ENCODE data around the gene ETV5. TPM values are rescaled to one million over a fixed set of nuclear protein-coding genes. Genes with fewer than 3 reads are reported as not detected.

The ETV5 gene
- total RNA-seq, 4 donors from 2014 or later = 2.0 to 39.8 (median 13.8) TPM

DNA sequence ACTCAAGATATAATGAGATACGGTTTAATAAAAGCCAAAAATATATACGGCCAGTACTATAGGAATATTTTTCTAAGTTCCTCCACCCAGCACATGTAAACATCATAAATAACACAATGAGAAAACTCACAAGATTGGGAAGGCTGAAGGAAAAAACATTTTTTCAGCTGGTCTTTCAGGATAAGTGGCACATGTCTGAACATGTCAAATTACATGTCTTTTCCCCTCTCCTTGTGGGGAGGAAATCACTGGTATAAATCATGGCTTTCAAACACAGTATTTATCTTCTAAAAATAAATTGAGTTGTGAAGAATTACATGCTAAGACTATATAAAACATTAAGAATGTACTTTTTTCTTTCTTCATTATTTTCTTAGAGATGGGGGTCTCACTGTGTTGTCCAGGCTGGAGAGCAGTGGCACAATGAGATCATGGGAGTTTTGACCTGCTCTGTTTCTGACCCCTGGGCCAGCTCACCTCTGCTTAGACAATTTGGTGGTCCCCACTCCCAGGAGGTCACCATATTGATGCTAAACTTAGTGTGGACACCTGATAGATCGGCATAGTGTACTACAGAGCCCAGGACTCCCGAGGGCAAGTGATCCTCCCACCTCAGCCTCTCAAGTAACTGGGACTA, 32.8 kb downstream of the ETV5 start:
- intact Hi-C loops (cut with DNase I; ENCODE audit: low total_unique reads) = no loop called here
- H3K36me3 ChIP-seq = no peaks in the 10 kb centered on the region
- H3K9me3 ChIP-seq = no peaks in the 10 kb centered on the region
- no peak overlapping the region for H3K27ac ChIP-seq
- H3K27me3 ChIP-seq = no peaks in the 10 kb centered on the region
- DNase-seq = no peak
- H3K4me1 ChIP-seq = no peaks in the 10 kb centered on the region
- no peak for TF ChIP-seq CTCF (IDR thresholded peaks at IDR 0.05)
- TF ChIP-seq POLR2A (IDR thresholded peaks at IDR 0.05) = no peak
- H3K4me3 ChIP-seq = no peak overlapping the region

- Histone ChIP-seq H3K36me3 (no peaks in the 10 kb centered on the region), H3K4me1 (no peaks in the 10 kb centered on the region), H3K4me3 (no peak overlapping the region), H3K9me3 (no peaks in the 10 kb centered on the region), H3K27ac (no peak overlapping the region), H3K27me3 (no peaks in the 10 kb centered on the region)
- no peak for DNase-seq
- intact Hi-C loops (cut with DNase I; ENCODE audit: low total_unique reads) = no loop called here
- TF ChIP-seq POLR2A (IDR thresholded peaks at IDR 0.05) (no peak), CTCF (IDR thresholded peaks at IDR 0.05) (no peak)
Observed at GRCh38 chr3:186075489-186075888, 33.4 kb downstream of the ETV5 start.

DNA sequence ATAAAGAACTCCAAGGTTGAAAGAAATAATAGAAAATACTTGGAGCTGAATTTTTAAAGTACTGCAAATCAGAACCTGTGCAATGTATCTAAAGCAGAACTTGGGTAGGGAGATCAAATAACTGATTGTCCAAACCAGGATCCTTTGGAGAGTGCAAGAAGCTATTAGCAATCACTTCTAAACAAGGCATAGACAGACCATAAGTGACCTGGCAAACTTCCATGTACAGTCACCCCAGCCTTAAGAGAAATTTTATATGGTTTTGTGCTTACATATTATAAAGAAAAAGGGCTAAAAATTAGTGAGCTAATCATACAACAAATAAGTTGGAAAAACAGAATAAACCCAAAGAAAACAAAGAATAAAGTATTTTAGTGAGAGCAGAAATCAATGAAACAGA, 35.2 kb downstream of the ETV5 start:
- H3K36me3 ChIP-seq = no peaks in the 10 kb centered on the region
- TF ChIP-seq CTCF (IDR thresholded peaks at IDR 0.05) (no peak), POLR2A (IDR thresholded peaks at IDR 0.05) (no peak)
- H3K27ac ChIP-seq = no peak overlapping the region
- DNase-seq = no peak
- no peaks in the 10 kb centered on the region for H3K9me3 ChIP-seq
- intact Hi-C loops (cut with DNase I; ENCODE audit: low total_unique reads) = no loop called here
- no peak overlapping the region for H3K4me3 ChIP-seq
- H3K27me3 ChIP-seq = no peaks in the 10 kb centered on the region
- H3K4me1 ChIP-seq = no peaks in the 10 kb centered on the region

DNA sequence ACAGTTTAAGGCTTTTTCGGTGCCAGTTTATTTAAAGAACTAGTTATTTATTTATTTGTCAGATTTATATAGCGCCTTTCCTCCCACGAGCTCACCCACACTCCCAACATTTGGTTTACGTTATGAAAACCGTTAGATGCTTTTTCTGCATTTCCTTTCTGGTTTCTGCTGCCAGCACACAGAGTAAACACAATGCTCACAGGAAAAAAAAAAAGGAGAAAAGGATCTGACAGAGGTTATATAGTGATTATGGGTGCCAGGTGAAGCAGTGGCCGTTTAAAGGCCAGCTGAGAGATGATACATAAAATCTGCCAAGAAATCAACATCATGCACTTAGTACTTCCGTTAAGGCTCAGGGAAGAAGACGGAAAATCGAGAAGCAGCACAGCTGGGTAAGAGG, 37.9 kb downstream of the ETV5 start:
- DNase-seq = no peak
- Histone ChIP-seq H3K9me3 (no peaks in the 10 kb centered on the region), H3K4me1 (no peaks in the 10 kb centered on the region), H3K36me3 (no peaks in the 10 kb centered on the region), H3K27me3 (no peaks in the 10 kb centered on the region), H3K27ac (no peak overlapping the region), H3K4me3 (no peak overlapping the region)
- no peak for TF ChIP-seq CTCF (IDR thresholded peaks at IDR 0.05)
- no peak for TF ChIP-seq POLR2A (IDR thresholded peaks at IDR 0.05)
- intact Hi-C loops (cut with DNase I; ENCODE audit: low total_unique reads) = no loop called here

DNA sequence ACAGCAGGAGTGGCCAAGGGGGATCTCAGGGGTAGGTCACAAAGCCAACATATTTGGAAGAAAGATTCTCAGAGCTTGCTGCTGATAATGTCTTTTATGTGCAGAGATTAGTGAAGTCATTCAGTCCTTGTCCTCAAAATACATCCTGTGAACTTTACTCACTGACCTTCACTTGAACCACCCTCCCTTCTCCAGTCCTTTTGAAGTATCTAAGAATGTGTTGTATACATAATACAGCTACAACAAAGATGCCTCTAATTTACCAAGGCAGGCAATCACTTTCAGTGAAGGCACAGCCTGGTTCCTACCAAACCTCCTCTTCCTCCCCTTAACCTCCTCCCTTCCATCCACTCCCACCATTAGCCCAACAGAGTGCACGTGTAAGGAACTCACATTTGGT, 38.3 kb downstream of the ETV5 start:
- intact Hi-C loops (cut with DNase I; ENCODE audit: low total_unique reads) = no loop called here
- no peak overlapping the region for H3K4me3 ChIP-seq
- TF ChIP-seq POLR2A (IDR thresholded peaks at IDR 0.05) (no peak), CTCF (IDR thresholded peaks at IDR 0.05) (no peak)

More for the DNA sequence above, 38.3 kb downstream of the ETV5 start:
- Histone ChIP-seq H3K36me3 (no peaks in the 10 kb centered on the region), H3K9me3 (no peaks in the 10 kb centered on the region), H3K27me3 (no peaks in the 10 kb centered on the region), H3K27ac (no peak overlapping the region), H3K4me1 (no peaks in the 10 kb centered on the region)
- DNase-seq = no peak

All from uterus (tissue), 4 donors.